ENCODE data around the gene FOXF1. TPM values are rescaled to one million over a fixed set of nuclear protein-coding genes. Genes with fewer than 3 reads are reported as not detected.

The FOXF1 gene
- total RNA-seq, 1 experiment from 2014 or later = not detected

DNA sequence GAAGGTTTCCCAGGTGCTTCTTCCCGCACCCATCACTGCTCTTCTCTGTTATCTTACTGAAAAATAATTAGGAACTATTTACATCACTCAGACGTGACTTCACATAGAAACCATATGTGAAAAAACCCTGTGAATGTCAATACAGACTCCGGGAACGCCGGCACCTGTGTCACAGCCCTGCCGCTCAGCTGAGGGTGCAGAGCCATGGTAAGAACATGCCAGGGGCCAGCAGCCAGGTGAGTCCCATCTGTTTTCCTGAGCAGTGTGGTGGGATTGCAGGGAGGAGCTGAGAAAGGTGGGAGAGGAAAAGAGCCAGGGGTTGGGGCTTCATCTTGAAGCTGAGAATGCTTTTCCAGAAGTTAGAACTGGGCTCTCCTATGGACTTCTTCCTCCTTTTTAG, 13.7 kb downstream of the FOXF1 start:
- Histone ChIP-seq H3K4me3 (ENCODE audit: insufficient read depth, low read depth, low read length) (no peak overlapping the region), H3K36me3 (replicated peaks; ENCODE audit: control insufficient read depth, insufficient read depth, low read length) (no peaks in the 10 kb centered on the region), H3K27me3 (ENCODE audit: control insufficient read depth, insufficient read depth, low read length) (peaks cover 7% of the 10 kb centered on the region)
- DNase-seq = no peak

DNA sequence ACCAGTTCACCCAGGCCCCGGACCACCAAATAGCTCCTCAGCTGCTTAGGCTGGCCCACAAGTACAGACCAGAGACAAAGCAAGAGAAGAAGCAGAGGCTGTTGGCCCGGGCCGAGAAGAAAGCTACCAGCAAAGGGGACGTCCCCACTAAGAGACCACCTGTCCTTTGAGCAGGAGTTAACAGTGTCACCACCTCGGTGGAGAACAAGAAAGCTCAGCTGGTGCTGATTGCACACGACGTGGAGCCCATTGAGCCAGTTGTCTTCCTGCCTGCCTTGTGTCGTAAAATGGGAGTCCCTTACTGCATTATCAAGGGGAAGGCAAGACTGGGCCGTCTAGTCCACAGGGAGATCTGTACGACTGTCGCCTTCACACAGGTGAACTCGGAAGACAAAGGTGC, 15.4 kb downstream of the FOXF1 start:
- no peak for DNase-seq
- no peak overlapping the region for H3K4me3 ChIP-seq (ENCODE audit: insufficient read depth, low read depth, low read length)
- no peaks in the 10 kb centered on the region; the same call in none of the 2 replicates for H3K27me3 ChIP-seq (ENCODE audit: control insufficient read depth, insufficient read depth, low read length)
- no peaks in the 10 kb centered on the region for H3K36me3 ChIP-seq (replicated peaks; ENCODE audit: control insufficient read depth, insufficient read depth, low read length)

GRCh38 chr16:86527366-86527765, 17.0 kb downstream of the FOXF1 start:
- DNase-seq = no peak
- no peak overlapping the region for H3K4me3 ChIP-seq (ENCODE audit: insufficient read depth, low read depth, low read length)

DNA sequence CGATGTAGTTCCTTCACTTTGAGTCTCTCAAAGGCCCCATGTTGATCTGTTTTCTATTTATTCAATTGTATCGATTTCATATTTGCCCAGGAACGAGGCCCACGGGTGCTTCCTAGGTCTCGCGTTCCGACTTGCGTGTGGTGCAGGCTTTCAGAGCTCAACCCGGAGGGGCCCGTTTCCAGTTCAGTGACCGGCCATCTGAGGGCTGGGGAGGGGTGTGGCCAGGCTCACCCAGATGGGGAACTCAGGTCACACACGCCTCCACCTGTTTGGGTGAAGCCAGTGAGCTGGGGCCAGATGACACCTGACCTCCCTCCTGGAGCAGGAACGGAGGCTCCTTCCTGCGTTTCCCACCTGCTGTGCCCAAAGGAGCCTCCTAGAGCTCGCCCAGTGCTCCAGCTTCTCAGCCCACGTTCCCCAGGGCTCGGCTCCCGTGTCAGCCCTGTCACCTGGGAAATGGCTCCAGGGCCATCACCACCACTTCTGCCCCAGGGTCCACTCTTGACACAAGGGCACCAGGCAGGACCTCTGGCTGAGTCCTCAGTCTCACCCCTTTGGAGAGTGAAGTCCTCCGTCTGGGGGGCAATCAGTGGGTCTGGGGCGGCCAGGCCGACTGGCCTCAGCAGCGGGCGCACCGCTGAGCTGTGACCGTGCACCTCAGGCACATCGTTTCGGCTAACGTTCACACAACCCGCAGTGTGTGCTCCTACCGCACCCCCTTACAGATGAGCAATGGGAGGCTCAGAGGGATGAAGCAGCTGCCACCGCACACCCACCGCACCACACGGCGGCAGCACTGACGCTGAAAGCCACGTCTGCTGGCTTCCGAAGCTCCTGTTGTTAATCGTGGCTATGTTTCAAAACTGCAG, 18.0 kb downstream of the FOXF1 start:
- no peak overlapping the region for H3K4me3 ChIP-seq (ENCODE audit: insufficient read depth, low read depth, low read length)
- no peaks in the 10 kb centered on the region for H3K36me3 ChIP-seq (replicated peaks; ENCODE audit: control insufficient read depth, insufficient read depth, low read length)
- no peaks in the 10 kb centered on the region for H3K27me3 ChIP-seq (ENCODE audit: control insufficient read depth, insufficient read depth, low read length)
- peak; percentile 78 for DNase-seq

More at GRCh38 chr16:86527366-86527765, 17.0 kb downstream of the FOXF1 start:
- Histone ChIP-seq H3K27me3 (ENCODE audit: control insufficient read depth, insufficient read depth, low read length) (no peaks in the 10 kb centered on the region), H3K36me3 (replicated peaks; ENCODE audit: control insufficient read depth, insufficient read depth, low read length) (no peaks in the 10 kb centered on the region)

DNA sequence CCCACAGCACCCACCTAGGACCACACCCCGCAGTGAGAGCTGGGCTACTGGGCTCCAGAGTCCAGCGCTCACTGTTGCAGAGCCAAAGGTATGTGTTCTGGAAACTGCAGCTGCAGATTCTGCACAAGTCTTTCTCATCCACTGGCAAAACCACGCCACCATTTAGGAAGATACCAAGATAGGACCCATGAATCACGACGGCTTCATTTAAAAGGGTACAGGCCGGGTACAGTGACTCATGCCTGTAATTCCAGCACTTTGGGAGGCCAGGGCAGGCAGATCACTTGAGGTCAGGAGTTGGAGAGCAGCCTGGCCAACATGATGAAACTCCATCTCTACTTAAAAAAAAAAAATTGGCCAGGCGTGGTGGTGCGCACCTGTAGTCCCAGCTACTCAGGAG, 18.8 kb downstream of the FOXF1 start:
- Histone ChIP-seq H3K36me3 (replicated peaks; ENCODE audit: control insufficient read depth, insufficient read depth, low read length) (no peaks in the 10 kb centered on the region), H3K27me3 (ENCODE audit: control insufficient read depth, insufficient read depth, low read length) (no peaks in the 10 kb centered on the region), H3K4me3 (ENCODE audit: insufficient read depth, low read depth, low read length) (no peak overlapping the region)
- no peak for DNase-seq

DNA sequence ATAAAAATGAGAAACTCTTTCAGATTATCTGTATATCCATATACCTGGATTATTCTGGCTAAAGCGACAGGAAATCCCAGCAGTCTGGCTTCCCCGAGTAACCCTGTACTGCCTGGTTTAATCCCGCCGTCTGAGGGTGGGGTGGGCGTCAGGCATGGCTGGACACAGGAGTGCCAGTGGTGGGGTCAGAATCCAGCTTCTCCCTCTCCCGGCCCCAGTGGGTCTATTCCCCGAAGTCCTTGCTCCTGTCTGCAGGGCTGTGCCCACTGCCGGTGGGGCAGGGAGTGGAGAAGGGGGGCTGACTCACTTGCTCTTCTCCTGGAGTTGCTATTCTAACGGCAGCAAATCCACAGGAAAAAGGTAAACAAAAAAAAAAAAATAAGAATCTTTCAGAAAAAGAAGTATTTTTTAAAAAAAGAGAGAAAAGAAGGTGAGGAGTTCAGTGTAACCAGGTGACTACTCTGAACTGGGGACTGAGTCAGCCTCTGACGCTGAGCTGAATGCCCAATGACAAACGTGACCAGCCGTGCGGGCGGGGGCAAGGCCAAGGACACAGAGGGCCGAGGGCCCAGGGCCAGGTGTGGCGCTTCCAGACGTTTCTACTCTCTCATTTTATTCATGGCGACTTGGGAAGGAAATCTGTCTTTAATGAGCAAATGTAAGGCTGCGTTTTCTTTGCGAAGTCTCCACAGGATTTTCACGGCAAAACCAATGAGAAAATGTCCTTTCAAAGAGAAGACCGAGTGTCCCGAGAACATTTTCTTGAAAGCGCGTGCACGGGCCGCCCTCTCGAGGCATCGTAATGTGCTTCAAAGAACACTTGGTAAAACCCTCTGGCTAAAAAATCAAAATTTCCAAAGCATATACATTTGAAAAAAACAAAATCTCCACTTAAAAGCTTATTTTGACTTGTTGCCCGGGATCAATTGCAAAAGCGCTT, 20.2 kb downstream of the FOXF1 start:
- no peak for DNase-seq
- no peaks in the 10 kb centered on the region for H3K36me3 ChIP-seq (replicated peaks; ENCODE audit: control insufficient read depth, insufficient read depth, low read length)
- no peaks in the 10 kb centered on the region for H3K27me3 ChIP-seq (ENCODE audit: control insufficient read depth, insufficient read depth, low read length)
- no peak overlapping the region for H3K4me3 ChIP-seq (ENCODE audit: insufficient read depth, low read depth, low read length)

DNA sequence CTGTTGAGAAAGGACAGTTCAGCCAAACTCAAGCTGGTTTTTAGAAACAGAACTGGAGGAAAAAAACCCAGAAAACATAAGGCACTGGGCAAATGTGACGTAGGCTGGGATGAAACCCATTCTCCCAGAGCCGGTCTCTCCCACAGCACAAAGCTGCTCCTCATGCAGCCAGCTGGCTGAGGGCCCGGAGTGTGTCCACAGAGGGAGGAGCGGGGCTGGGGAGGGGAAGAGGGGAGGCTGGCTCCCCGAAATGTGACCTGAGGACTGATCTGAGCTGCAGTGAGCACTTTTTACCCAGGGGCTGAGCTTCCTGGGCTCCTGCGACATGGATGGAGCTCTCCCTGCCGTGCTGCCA, 20.8 kb downstream of the FOXF1 start:
- Histone ChIP-seq H3K4me3 (ENCODE audit: insufficient read depth, low read depth, low read length) (no peak overlapping the region), H3K36me3 (replicated peaks; ENCODE audit: control insufficient read depth, insufficient read depth, low read length) (no peaks in the 10 kb centered on the region), H3K27me3 (ENCODE audit: control insufficient read depth, insufficient read depth, low read length) (no peaks in the 10 kb centered on the region)
- no peak for DNase-seq

GRCh38 chr16:86531641-86532525, 21.6 kb downstream of the FOXF1 start:
- Histone ChIP-seq H3K4me3 (ENCODE audit: insufficient read depth, low read depth, low read length) (no peak overlapping the region), H3K27me3 (ENCODE audit: control insufficient read depth, insufficient read depth, low read length) (no peaks in the 10 kb centered on the region), H3K36me3 (replicated peaks; ENCODE audit: control insufficient read depth, insufficient read depth, low read length) (no peaks in the 10 kb centered on the region)
- no peak for DNase-seq

DNA sequence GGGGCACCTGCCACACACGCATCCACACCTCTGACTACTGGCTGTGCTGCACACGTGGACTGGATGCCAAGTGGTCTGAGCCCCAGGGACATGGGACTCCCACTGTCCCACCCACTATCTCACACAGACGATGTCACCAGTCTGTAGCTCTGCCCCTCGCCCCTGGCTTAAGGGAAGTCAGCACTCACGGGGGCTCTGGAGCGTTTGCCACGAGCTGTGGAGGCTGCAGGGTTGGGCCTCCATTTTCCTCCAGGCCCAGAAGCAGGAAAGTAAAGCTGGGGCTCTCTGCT, 22.1 kb downstream of the FOXF1 start:
- no peaks in the 10 kb centered on the region for H3K36me3 ChIP-seq (replicated peaks; ENCODE audit: control insufficient read depth, insufficient read depth, low read length)
- no peaks in the 10 kb centered on the region for H3K27me3 ChIP-seq (ENCODE audit: control insufficient read depth, insufficient read depth, low read length)
- DNase-seq = no peak
- no peak overlapping the region for H3K4me3 ChIP-seq (ENCODE audit: insufficient read depth, low read depth, low read length)

DNA sequence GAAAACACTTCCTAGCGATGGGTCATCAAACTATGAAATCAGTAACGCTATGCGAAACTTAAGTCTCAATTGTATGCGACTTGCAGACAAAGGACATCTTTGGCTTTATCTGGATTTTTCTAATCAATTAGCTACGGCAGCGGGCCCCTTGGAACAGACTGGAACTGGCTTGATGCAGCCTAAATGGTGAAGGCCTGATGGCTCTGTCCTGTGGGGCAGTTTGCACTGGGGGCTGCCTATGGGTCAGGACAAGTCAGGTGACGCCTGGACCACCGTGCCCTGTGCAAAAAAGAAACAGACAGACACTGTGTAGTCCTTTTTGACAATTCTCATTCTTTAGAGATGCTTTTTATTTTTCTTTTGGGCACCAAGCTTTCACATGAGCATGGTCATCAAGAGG, 22.7 kb downstream of the FOXF1 start:
- DNase-seq = no peak

DNA sequence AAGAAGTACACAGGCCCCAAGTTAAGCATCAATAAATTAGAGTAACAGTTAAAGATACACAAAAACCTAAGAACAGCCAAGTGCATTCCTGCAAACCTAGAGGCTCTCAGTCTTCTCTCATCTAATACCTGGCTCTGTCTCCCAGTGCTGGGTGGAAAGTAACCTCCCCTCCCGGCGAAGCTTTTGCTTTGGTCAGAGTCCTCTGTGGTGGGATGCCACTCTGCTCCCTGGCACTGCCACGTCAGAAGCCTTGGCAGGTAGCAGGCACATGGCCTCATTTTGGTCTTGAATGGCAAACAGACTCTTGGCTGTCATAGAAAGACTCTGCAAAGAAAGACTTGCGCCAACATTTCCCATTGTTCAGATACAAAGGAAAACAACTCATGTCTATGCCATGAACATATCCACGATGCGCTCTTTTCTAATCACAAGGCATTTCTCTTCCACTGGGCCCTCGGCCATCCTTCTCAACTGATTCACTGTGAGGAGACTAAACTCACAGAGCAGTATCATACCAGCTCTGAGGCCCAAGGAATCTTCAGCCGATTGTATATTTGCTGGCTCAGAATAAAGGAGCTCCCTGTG, 23.5 kb downstream of the FOXF1 start:
- no peak for DNase-seq
- H3K27me3 ChIP-seq (ENCODE audit: control insufficient read depth, insufficient read depth, low read length) = no peaks in the 10 kb centered on the region
- H3K36me3 ChIP-seq (replicated peaks; ENCODE audit: control insufficient read depth, insufficient read depth, low read length) = no peaks in the 10 kb centered on the region
- no peak overlapping the region for H3K4me3 ChIP-seq (ENCODE audit: insufficient read depth, low read depth, low read length)

More for the DNA sequence above, 22.7 kb downstream of the FOXF1 start:
- Histone ChIP-seq H3K27me3 (ENCODE audit: control insufficient read depth, insufficient read depth, low read length) (no peaks in the 10 kb centered on the region), H3K4me3 (ENCODE audit: insufficient read depth, low read depth, low read length) (no peak overlapping the region), H3K36me3 (replicated peaks; ENCODE audit: control insufficient read depth, insufficient read depth, low read length) (no peaks in the 10 kb centered on the region)

- Histone ChIP-seq H3K27me3 (ENCODE audit: control insufficient read depth, insufficient read depth, low read length) (no peaks in the 10 kb centered on the region), H3K36me3 (replicated peaks; ENCODE audit: control insufficient read depth, insufficient read depth, low read length) (no peaks in the 10 kb centered on the region), H3K4me3 (ENCODE audit: insufficient read depth, low read depth, low read length) (no peak overlapping the region)
- no peak for DNase-seq
These were observed 24.7 kb downstream of the FOXF1 start for GRCh38 chr16:86534779-86535615.

DNA sequence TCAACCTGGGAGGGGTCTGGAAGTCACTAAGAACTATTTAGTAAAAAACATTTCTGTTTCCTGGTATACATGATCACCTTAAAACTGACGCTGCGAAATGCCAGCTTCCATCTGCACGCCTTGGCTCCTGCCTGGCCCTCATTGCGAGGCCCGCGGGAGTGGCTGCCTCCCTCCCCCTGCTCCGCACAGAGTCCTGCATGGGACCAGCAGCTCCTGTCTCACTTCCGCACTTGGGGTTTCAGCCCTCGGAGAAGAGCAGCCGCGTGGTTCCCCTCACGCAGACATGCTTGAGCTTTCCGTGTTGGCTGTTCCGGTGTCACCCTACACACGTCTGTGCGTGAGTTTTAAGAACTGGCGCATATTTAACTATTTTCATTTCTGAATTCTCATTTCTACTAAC, 26.3 kb downstream of the FOXF1 start:
- Histone ChIP-seq H3K27me3 (ENCODE audit: control insufficient read depth, insufficient read depth, low read length) (no peaks in the 10 kb centered on the region), H3K4me3 (ENCODE audit: insufficient read depth, low read depth, low read length) (no peak overlapping the region), H3K36me3 (replicated peaks; ENCODE audit: control insufficient read depth, insufficient read depth, low read length) (no peaks in the 10 kb centered on the region; the same call in 1 of the 2 replicates)
- no peak for DNase-seq

Measured in H7 (cell line).